ENCODE data around the gene NTSR1.

NTSR1 gene

GRCh38 chr20:62760471-62760855, 51.8 kb downstream of the NTSR1 start:
- no peak for DNase-seq

- DNase-seq: no peak
Observed at GRCh38 chr20:62760856-62761758, 52.5 kb downstream of the NTSR1 start.

GRCh38 chr20:62761759-62762131, 53.1 kb downstream of the NTSR1 start:
- no peak for DNase-seq

- no peak for DNase-seq
Observed at GRCh38 chr20:62762376-62762775, 53.7 kb downstream of the NTSR1 start.

- no peak for DNase-seq
Observed at GRCh38 chr20:62762801-62763368, 54.2 kb downstream of the NTSR1 start.

GRCh38 chr20:62763404-62763803, 54.8 kb downstream of the NTSR1 start:
- no peak for DNase-seq

GRCh38 chr20:62764156-62764935, 55.7 kb downstream of the NTSR1 start:
- DNase-seq: no peak

GRCh38 chr20:62765021-62765420, 56.4 kb downstream of the NTSR1 start:
- no peak for DNase-seq

- DNase-seq: no peak
Observed at GRCh38 chr20:62765432-62766070, 56.9 kb downstream of the NTSR1 start.

- DNase-seq: no peak
Observed at GRCh38 chr20:62766071-62766450, 57.4 kb downstream of the NTSR1 start.

- no peak for DNase-seq
Observed at GRCh38 chr20:62766716-62767115, 58.1 kb downstream of the NTSR1 start.

GRCh38 chr20:62768234-62768546, 59.6 kb downstream of the NTSR1 start:
- no peak for DNase-seq

- DNase-seq: no peak
Observed at GRCh38 chr20:62768551-62769287, 60.1 kb downstream of the NTSR1 start.

GRCh38 chr20:62769346-62770071, 60.9 kb downstream of the NTSR1 start:
- DNase-seq: no peak

GRCh38 chr20:62770111-62770910, 61.7 kb downstream of the NTSR1 start:
- no peak for DNase-seq

GRCh38 chr20:62770916-62771315, 62.3 kb downstream of the NTSR1 start:
- DNase-seq: no peak

- no peak for DNase-seq
Observed at GRCh38 chr20:62771396-62772102, 62.9 kb downstream of the NTSR1 start.

GRCh38 chr20:62772103-62772611, 63.5 kb downstream of the NTSR1 start:
- no peak for DNase-seq

- no peak for DNase-seq
Observed at GRCh38 chr20:62772619-62772989, 64.0 kb downstream of the NTSR1 start.

All from activated CD4-positive, alpha-beta T cell treated with anti-CD3 and anti-CD28 coated beads, Interleukin-2, amount 50 U/mL, for 1 hour (primary cell).